Subcutaneous adipose tissue (tissue), 4 donors: Measurements from ENCODE around the gene MGLL. TPM values are rescaled to one million over a fixed set of nuclear protein-coding genes. Genes with fewer than 3 reads are reported as not detected.

Experiments
- CTCF ChIP-seq: fragments of 450-650 bp; IDR thresholded peaks from one replicate; pipeline ENCODE4 v1.5.1; 2016; ENCODE audit warnings: low read depth, mild to moderate bottlenecking, control low read depth, antibody characterized with exemption, moderate library complexity
- total RNA-seq, 4 donors: library from RNA; depleted of rRNA; stranded (reverse); fragments of >200 nt; gene quantifications; one replicate each; pipeline ENCODE4 v1.1.0, GENCODE V29; 2016

Gene MGLL
- total RNA-seq, 4 donors from 2014 or later = 83.9 to 292 (median 110) TPM

DNA sequence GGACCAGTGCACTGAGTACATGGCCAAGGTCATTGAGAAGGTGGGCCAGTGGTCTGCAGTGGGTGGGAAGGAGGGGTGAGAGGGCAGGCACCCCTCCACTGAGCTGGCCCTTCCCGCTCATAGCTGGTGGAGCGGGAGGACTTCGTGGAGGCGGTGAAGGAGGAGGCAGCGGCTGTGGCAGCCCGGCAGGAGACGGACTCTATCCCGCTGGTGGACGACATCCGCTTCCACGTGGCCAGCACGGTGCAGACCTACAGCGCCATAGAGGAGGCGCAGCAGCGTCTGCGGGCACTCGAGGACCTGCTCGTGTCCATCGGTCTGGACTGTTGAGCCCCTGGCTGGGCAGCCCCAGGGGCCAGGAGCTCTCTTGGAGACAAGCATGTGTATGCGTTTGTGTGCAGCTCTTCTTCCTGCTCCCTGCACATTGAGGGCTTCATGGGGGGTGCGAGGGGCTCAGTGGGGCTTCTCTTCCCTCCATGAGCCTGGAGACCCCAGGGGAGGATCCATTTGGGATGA, 142.1 kb downstream of the MGLL start:
- no peak for TF ChIP-seq CTCF

- no peak for TF ChIP-seq CTCF
These were observed 142.7 kb downstream of the MGLL start for GRCh38 chr3:127679534-127680145.

GRCh38 chr3:127678611-127679533, 143.4 kb downstream of the MGLL start:
- no peak for TF ChIP-seq CTCF

- no peak for TF ChIP-seq CTCF
These were observed 144.1 kb downstream of the MGLL start for GRCh38 chr3:127678315-127678599.

GRCh38 chr3:127677541-127678314, 144.6 kb downstream of the MGLL start:
- no peak for TF ChIP-seq CTCF

DNA sequence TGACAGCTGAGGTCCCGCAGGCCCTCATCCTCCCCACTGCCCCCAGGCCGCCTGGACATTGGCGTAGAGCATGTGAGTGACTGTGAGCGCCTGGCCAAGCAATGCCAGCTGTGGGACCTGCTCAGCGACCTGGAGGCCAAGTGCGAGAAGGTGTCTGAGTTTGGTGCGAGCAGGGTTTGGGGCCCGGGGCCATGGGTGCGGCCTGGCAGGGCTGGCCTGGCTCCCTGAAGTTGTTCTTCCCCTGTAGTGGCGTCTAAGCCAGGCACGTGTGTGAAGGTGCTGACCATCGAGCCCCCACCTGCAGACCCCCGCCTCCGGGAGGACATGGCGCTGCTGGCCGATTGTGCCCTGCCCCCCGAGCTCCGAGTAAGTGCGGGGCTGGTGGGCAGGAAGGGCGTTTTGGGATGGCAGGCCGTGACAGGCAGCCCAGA, 145.4 kb downstream of the MGLL start:
- no peak for TF ChIP-seq CTCF

- no peak for TF ChIP-seq CTCF
These were observed 145.9 kb downstream of the MGLL start for GRCh38 chr3:127676456-127676855.
